ENCODE data around the gene TNRC18. TPM values are rescaled to one million over a fixed set of nuclear protein-coding genes. Genes with fewer than 3 reads are reported as not detected.
A peak's percentile ranks its signal among the peaks of the same experiment; 100 is the strongest.
"Not testable (repeated sequence)": the region's sequence is repeated elsewhere in the genome, so short reads cannot be mapped to it uniquely, and the experiment has no call there.

The TNRC18 gene
- total RNA-seq, 1 donor from 2014 or later, result 91.8 TPM

GRCh38 chr7:5289355-5289754 is 134.3 kb downstream of the TNRC18 start:
- DNase-seq (ENCODE audit: low spot score), result no peak
- Mint-ChIP-seq H3K4me3 (ENCODE audit: unreplicated experiment) (no peak overlapping the region), H3K36me3 (ENCODE audit: low read depth, unreplicated experiment) (peaks cover 1% of the 10 kb centered on the region), H3K4me1 (ENCODE audit: unreplicated experiment) (no peaks in the 10 kb centered on the region), H3K27ac (ENCODE audit: unreplicated experiment) (no peak overlapping the region), H3K27me3 (ENCODE audit: unreplicated experiment) (no peaks in the 10 kb centered on the region), H3K9me3 (ENCODE audit: unreplicated experiment) (no peaks in the 10 kb centered on the region)
- no peak for TF ChIP-seq CTCF (IDR thresholded peaks at IDR 0.05; ENCODE audit: unreplicated experiment)

- not testable (repeated sequence) for H3K9me3 Mint-ChIP-seq (ENCODE audit: unreplicated experiment); H3K27ac Mint-ChIP-seq (ENCODE audit: unreplicated experiment); H3K36me3 Mint-ChIP-seq (ENCODE audit: low read depth, unreplicated experiment); H3K4me3 Mint-ChIP-seq (ENCODE audit: unreplicated experiment); H3K4me1 Mint-ChIP-seq (ENCODE audit: unreplicated experiment); H3K27me3 Mint-ChIP-seq (ENCODE audit: unreplicated experiment); DNase-seq (ENCODE audit: low spot score)
Observed at GRCh38 chr7:5288560-5288959, 135.1 kb downstream of the TNRC18 start.

- Mint-ChIP-seq H3K36me3 (ENCODE audit: low read depth, unreplicated experiment) (no peaks in the 10 kb centered on the region), H3K27me3 (ENCODE audit: unreplicated experiment) (no peaks in the 10 kb centered on the region), H3K4me1 (ENCODE audit: unreplicated experiment) (no peaks in the 10 kb centered on the region), H3K27ac (ENCODE audit: unreplicated experiment) (no peak overlapping the region), H3K4me3 (ENCODE audit: unreplicated experiment) (no peak overlapping the region), H3K9me3 (ENCODE audit: unreplicated experiment) (no peaks in the 10 kb centered on the region)
- TF ChIP-seq CTCF (IDR thresholded peaks at IDR 0.05; ENCODE audit: unreplicated experiment), result no peak
- DNase-seq (ENCODE audit: low spot score), result no peak
Observed at GRCh38 chr7:5287802-5288201, 135.8 kb downstream of the TNRC18 start.

- not testable (repeated sequence) for H3K27ac Mint-ChIP-seq (ENCODE audit: unreplicated experiment); H3K36me3 Mint-ChIP-seq (ENCODE audit: low read depth, unreplicated experiment); H3K9me3 Mint-ChIP-seq (ENCODE audit: unreplicated experiment); H3K27me3 Mint-ChIP-seq (ENCODE audit: unreplicated experiment); H3K4me3 Mint-ChIP-seq (ENCODE audit: unreplicated experiment); DNase-seq (ENCODE audit: low spot score); H3K4me1 Mint-ChIP-seq (ENCODE audit: unreplicated experiment)
Observed at GRCh38 chr7:5287373-5287772, 136.3 kb downstream of the TNRC18 start.

GRCh38 chr7:5286933-5287332 is 136.7 kb downstream of the TNRC18 start:
- H3K4me3 Mint-ChIP-seq (ENCODE audit: unreplicated experiment), result no peak overlapping the region
- no peaks in the 10 kb centered on the region for H3K27me3 Mint-ChIP-seq (ENCODE audit: unreplicated experiment)
- no peaks in the 10 kb centered on the region for H3K4me1 Mint-ChIP-seq (ENCODE audit: unreplicated experiment)
- DNase-seq (ENCODE audit: low spot score), result no peak
- TF ChIP-seq CTCF (IDR thresholded peaks at IDR 0.05; ENCODE audit: unreplicated experiment), result no peak
- H3K36me3 Mint-ChIP-seq (ENCODE audit: low read depth, unreplicated experiment), result no peaks in the 10 kb centered on the region
- H3K27ac Mint-ChIP-seq (ENCODE audit: unreplicated experiment), result peak overlapping the region; percentile 42
- no peaks in the 10 kb centered on the region for H3K9me3 Mint-ChIP-seq (ENCODE audit: unreplicated experiment)

- H3K27ac Mint-ChIP-seq (ENCODE audit: unreplicated experiment), result no peak overlapping the region
- peaks cover 7% of the 10 kb centered on the region for H3K27me3 Mint-ChIP-seq (ENCODE audit: unreplicated experiment)
- H3K4me3 Mint-ChIP-seq (ENCODE audit: unreplicated experiment), result peak overlapping the region; percentile 67
- TF ChIP-seq CTCF (IDR thresholded peaks at IDR 0.05; ENCODE audit: unreplicated experiment), result no peak
- no peaks in the 10 kb centered on the region for H3K36me3 Mint-ChIP-seq (ENCODE audit: low read depth, unreplicated experiment)
- H3K9me3 Mint-ChIP-seq (ENCODE audit: unreplicated experiment), result no peaks in the 10 kb centered on the region
- peak; percentile 55 for DNase-seq (ENCODE audit: low spot score)
- H3K4me1 Mint-ChIP-seq (ENCODE audit: unreplicated experiment), result no peaks in the 10 kb centered on the region
Observed at GRCh38 chr7:5284304-5285281, 139.0 kb downstream of the TNRC18 start.
